GM12878 (cell line): ENCODE data around the gene NELFB. TPM values are rescaled to one million over a fixed set of nuclear protein-coding genes. Genes with fewer than 3 reads are reported as not detected.

Experiments used
- ATAC-seq: fragments of 200-7000 bp; cut with Tn5 transposase; 3 replicates; pipeline ENCODE4 v1.9.1; 2020; ENCODE audit warnings: mild to moderate bottlenecking, moderate library complexity
- BruUV-seq: library from RNA; stranded (reverse); fragments of 400-500 nt; replicated peaks from 2 replicates; lab custom pipeline; 2021; lab: Mats Ljungman, UMichigan
- CTCF ChIA-PET: fragments of 300-600 bp; sonication (Branson Sonifier 250); formaldehyde crosslinking; extraction: SDS; loops from one replicate; lab custom pipeline; 2021; ENCODE audit warnings: inconsistent platforms; lab: Yijun Ruan, JAX
- POLR2A ChIA-PET: fragments of 350-600 bp; formaldehyde crosslinking; extraction: SDS; loops from one replicate; lab custom pipeline; 2021; ENCODE audit warnings: inconsistent platforms; lab: Charles Lee
- RAD21 ChIA-PET: fragments of 300-600 bp; sonication (Branson Sonifier 250); formaldehyde crosslinking; loops from one replicate; lab custom pipeline; 2023; ENCODE audit warnings: antibody characterized with exemption; ENCODE audit not compliant: unreplicated experiment; lab: Charles Lee
- SMC1A ChIA-PET: fragments of 300-600 bp; sonication (Branson Sonifier 250); formaldehyde crosslinking; loops from one replicate; lab custom pipeline; 2023; ENCODE audit not compliant: unreplicated experiment, uncharacterized antibody; lab: Charles Lee
- DNase-seq: peaks from one replicate; pipeline ENCODE4 v3.0.0-alpha.2; 2011; ENCODE audit warnings: low read depth, low spot score
- FAIRE-seq: peaks from 3 replicates; lab custom pipeline; 2011; peaks lifted over from hg19 to GRCh38; lab: Jason Lieb, UNC
- H2AFZ ChIP-seq: 2 replicates; pipeline ENCODE4 v1.6.0; 2011; ENCODE audit warnings: low read depth, low read length, control low read depth; ENCODE audit not compliant: control insufficient read depth
- H3K27ac ChIP-seq: 2 replicates; pipeline ENCODE4 v1.5.1; 2011; ENCODE audit warnings: control low read depth; ENCODE audit not compliant: control insufficient read depth, insufficient read depth
- H3K27me3 ChIP-seq, 2 experiments: replicated peaks in 1 of 2; 2 replicates each; pipeline versions ENCODE4 v1.6.0 to v1.6.1; 2011; ENCODE audit warnings: low read length in 1 of 2; ENCODE audit not compliant: control insufficient read depth in 2 of 2, insufficient read depth in 2 of 2
- H3K36me3 ChIP-seq, 2 experiments: 2 replicates each; pipeline ENCODE4 v1.5.1; 2011; ENCODE audit warnings: low read length in 1 of 2; ENCODE audit not compliant: control insufficient read depth in 2 of 2, insufficient read depth in 2 of 2
- H3K4me1 ChIP-seq: 2 replicates; pipeline ENCODE4 v1.6.1; 2011; ENCODE audit warnings: mild to moderate bottlenecking, low read length, moderate library complexity, mixed read lengths; ENCODE audit not compliant: control insufficient read depth, insufficient read depth
- H3K4me2 ChIP-seq: 2 replicates; pipeline ENCODE4 v1.6.0; 2011; ENCODE audit warnings: control low read depth; ENCODE audit not compliant: control insufficient read depth, insufficient read depth
- H3K4me3 ChIP-seq: fragments of 200-600 bp; sonication (generic); 2 replicates; pipeline ENCODE4 v1.5.1; 2016
- H3K79me2 ChIP-seq: 2 replicates; pipeline ENCODE4 v1.6.0; 2011; ENCODE audit warnings: low read length; ENCODE audit not compliant: control insufficient read depth, insufficient read depth
- H3K9ac ChIP-seq: 2 replicates; pipeline ENCODE4 v1.8.0; 2011; ENCODE audit warnings: low read length, control low read depth, mixed read lengths; ENCODE audit not compliant: control insufficient read depth, insufficient read depth
- H3K9me3 ChIP-seq: replicated peaks from 3 replicates; pipeline ENCODE4 v1.5.1; 2011; ENCODE audit warnings: mild to moderate bottlenecking, low read length; ENCODE audit not compliant: control insufficient read depth, insufficient read depth
- H4K20me1 ChIP-seq: 2 replicates; pipeline ENCODE4 v1.6.0; 2011; ENCODE audit not compliant: control insufficient read depth, insufficient read depth
- CBX3 ChIP-seq: fragments of 200-600 bp; sonication (generic); IDR thresholded peaks from 2 replicates; pipeline ENCODE4 v1.6.1; 2016; ENCODE audit warnings: low read depth, borderline replicate concordance
- E2F8 ChIP-seq: fragments of 450-650 bp; IDR thresholded peaks from 2 replicates; pipeline ENCODE4 v1.6.1; 2018; ENCODE audit warnings: mild to moderate bottlenecking, low read depth, moderate library complexity; ENCODE audit not compliant: partially characterized antibody
- FOS ChIP-seq: IDR thresholded peaks from 3 replicates; pipeline ENCODE4 v1.6.1; 2011; ENCODE audit warnings: borderline replicate concordance; ENCODE audit not compliant: insufficient read length; ENCODE audit errors: extremely low read depth
- ZNF24 ChIP-seq: fragments of 450-650 bp; IDR thresholded peaks from 2 replicates; pipeline ENCODE4 v1.6.1; 2017; ENCODE audit warnings: antibody characterized with exemption, mild to moderate bottlenecking
- WGBS: methylation state at CpG from one replicate; pipeline ENCODE4 v1.1.6; 2016; ENCODE audit warnings: low lambda C conversion rate; ENCODE audit not compliant: insufficient replicate concordance, insufficient coverage; ENCODE audit errors: missing lambda C conversion rate; 5-methylcytosine and 5-hydroxymethylcytosine counted together
- in situ Hi-C: fragments of 300-500 bp; cut with MboI; formaldehyde crosslinking; loops from 9 replicates; pipeline ENCODE4 v1.14.3; 2018; ENCODE audit warnings: mixed read lengths
- intact Hi-C: fragments of 100-400 bp; cut with micrococcal nuclease; formaldehyde crosslinking; loops from one replicate; pipeline ENCODE4 v1.14.2; 2022; ENCODE audit not compliant: unreplicated experiment
- polyA plus RNA-seq, 11 experiments: library from polyadenylated mRNA; depleted of rRNA in 4 of 11; unstranded in 6 of 11; stranded (reverse) in 5 of 11; fragments of >200 nt; fragmentation: Nextera tagmentation in 4 of 11; fragmentation: Illumina TruSeq in 1 of 11; extraction: Ambion mirVana in 4 of 11; extraction: Trizol in 1 of 11; gene quantifications; 1 replicate in 1 of 11; 2 replicates in 10 of 11; pipeline versions ENCODE4 v1.2.1 to v1.2.3, GENCODE V29; 2011 to 2016; ENCODE audit warnings: inconsistent platforms in 2 of 11, missing spikeins in 2 of 11, low read depth in 1 of 11
- total RNA-seq, 4 experiments: library from RNA; depleted of rRNA in 3 of 4; stranded (reverse); fragments of >200 nt in 3 of 4; fragmentation: Illumina TruSeq in 1 of 4; extraction: Trizol in 1 of 4; gene quantifications; 2 replicates each; pipeline versions ENCODE4 v1.2.1 to v1.2.3, GENCODE V29; 2013 to 2021

NELFB gene
- total and polyA plus RNA-seq, 10 of the 15 experiments (the other 5 are each of a cell fraction or from before 2014, with no cell fraction given): 0.19 to 63.4 (median 30.9) TPM

GRCh38 chr9:137266162-137266527, 11.0 kb downstream of the NELFB start:
- TF ChIP-seq CBX3: no peak
- no peak for TF ChIP-seq ZNF24
- TF ChIP-seq E2F8: no peak
- TF ChIP-seq FOS: no peak
- WGBS: 89% methylated on average over 15 of the region's 15 CpGs
- Histone ChIP-seq H3K9ac (no peak overlapping the region), H4K20me1 (no peaks in the 10 kb centered on the region), H3K4me2 (no peak overlapping the region), H3K27me3 (no peaks in the 10 kb centered on the region), H3K27ac (no peak overlapping the region), H3K79me2 (0 out of 2 replicates have a peak, but pooled peaks cover 2% of the 10 kb centered on the region), H3K4me3 (no peak overlapping the region), H3K36me3 (peaks cover 6 to 16% of the 10 kb centered on the region in 2 experiments; a peak in 3 of 4 replicates), H3K9me3 (no peaks in the 10 kb centered on the region), H3K4me1 (peaks cover 17% of the 10 kb centered on the region), H2AFZ (no peak overlapping the region)
- ChIA-PET POLR2A (interaction anchor here (2.4 kb wide), 1 partner anchor 10 kb away, joined by 13 read pairs; the partner anchor contains the start of gene NELFB), RAD21 (interaction anchor here (1.2 kb wide), 1 partner anchor 29 kb away, joined by 4 read pairs; no protein-coding TSS in a partner anchor), CTCF (interaction anchor here (0.7 kb wide), 1 partner anchor 25 kb away, joined by 4 read pairs; no protein-coding TSS in a partner anchor), SMC1A (no interaction called here)
- no peak for DNase-seq
- in situ Hi-C loops (no loop called here), intact Hi-C loops (no loop called here)
- no peak for FAIRE-seq
- no peak for ATAC-seq
- BruUV-seq: no TSS peak
